ENCODE results near the gene LGI4.

- no peak for TF ChIP-seq CTCF (IDR thresholded peaks at IDR 0.05)
- TF ChIP-seq POLR2AphosphoS5 (IDR thresholded peaks at IDR 0.05; ENCODE audit: insufficient read depth in 1 of 2, low read depth in 1 of 2), result no peak
These were observed 30.6 kb upstream of the LGI4 start for GRCh38 chr19:35165200-35166058.

Measured in vagina (tissue), 2 donors.